Stimulated activated CD4-positive, alpha-beta T cell treated with anti-CD3 and anti-CD28 coated beads, TNF-alpha, amount 100 ng/mL, for 24 hours (primary cell): ENCODE results near the gene S100A3.
"Not testable (repeated sequence)": the region's sequence is repeated elsewhere in the genome, so short reads cannot be mapped to it uniquely, and the experiment has no call there.

Experiments used
- DNase-seq, 3 experiments: peaks; one replicate each; pipeline ENCODE4 v3.0.0-alpha.2; 2020; ENCODE audit warnings: low read depth in 3 of 3

The S100A3 gene

GRCh38 chr1:153548722-153549688 is at the start of gene S100A3:
TSS of gene S100A3 (minus strand) at chr1:153549258. CDS start at chr1:153548485, 773 bp downstream.
- DNase-seq: no peak

- no peak for DNase-seq
These were observed 49.5 kb upstream of the S100A3 start for GRCh38 chr1:153598309-153599172.

GRCh38 chr1:153597206-153597605 is 48.1 kb upstream of the S100A3 start:
- DNase-seq: no peak

- no peak for DNase-seq
These were observed 43.7 kb upstream of the S100A3 start for GRCh38 chr1:153592748-153593147.

- DNase-seq: no peak
These were observed 39.4 kb upstream of the S100A3 start for GRCh38 chr1:153588482-153588881.

GRCh38 chr1:153588033-153588432 is 39.0 kb upstream of the S100A3 start:
- not testable (repeated sequence) for DNase-seq

- no peak for DNase-seq
These were observed 38.3 kb upstream of the S100A3 start for GRCh38 chr1:153587314-153587713.

GRCh38 chr1:153586347-153586746 is 37.3 kb upstream of the S100A3 start:
- no peak for DNase-seq

GRCh38 chr1:153585006-153585405 is 35.9 kb upstream of the S100A3 start:
- no peak for DNase-seq

- no peak for DNase-seq
These were observed 34.9 kb upstream of the S100A3 start for GRCh38 chr1:153583976-153584375.

GRCh38 chr1:153583514-153583913 is 34.5 kb upstream of the S100A3 start:
- DNase-seq: not testable (repeated sequence)

- DNase-seq: not testable (repeated sequence)
These were observed 33.8 kb upstream of the S100A3 start for GRCh38 chr1:153582836-153583235.

- no peak for DNase-seq
These were observed 29.9 kb upstream of the S100A3 start for GRCh38 chr1:153578936-153579335.

GRCh38 chr1:153578490-153578889 is 29.4 kb upstream of the S100A3 start:
- DNase-seq: no peak

- DNase-seq: no peak
These were observed 28.6 kb upstream of the S100A3 start for GRCh38 chr1:153577624-153578051.

GRCh38 chr1:153577138-153577537 is 28.1 kb upstream of the S100A3 start:
- DNase-seq: no peak

- DNase-seq: not testable (repeated sequence)
These were observed 26.4 kb upstream of the S100A3 start for GRCh38 chr1:153575497-153575896.

- not testable (repeated sequence) for DNase-seq
These were observed 26.0 kb upstream of the S100A3 start for GRCh38 chr1:153575081-153575491.

- no peak for DNase-seq
These were observed 24.3 kb upstream of the S100A3 start for GRCh38 chr1:153573351-153573750.

- peak; percentile 22 to 63 (median 27) for DNase-seq
These were observed 23.5 kb upstream of the S100A3 start for GRCh38 chr1:153572569-153573015.

GRCh38 chr1:153571706-153572105 is 22.6 kb upstream of the S100A3 start:
- no peak for DNase-seq

- no peak for DNase-seq
These were observed 21.8 kb upstream of the S100A3 start for GRCh38 chr1:153570874-153571273.
